ENCODE measurements around the gene SDR42E2.

DNA sequence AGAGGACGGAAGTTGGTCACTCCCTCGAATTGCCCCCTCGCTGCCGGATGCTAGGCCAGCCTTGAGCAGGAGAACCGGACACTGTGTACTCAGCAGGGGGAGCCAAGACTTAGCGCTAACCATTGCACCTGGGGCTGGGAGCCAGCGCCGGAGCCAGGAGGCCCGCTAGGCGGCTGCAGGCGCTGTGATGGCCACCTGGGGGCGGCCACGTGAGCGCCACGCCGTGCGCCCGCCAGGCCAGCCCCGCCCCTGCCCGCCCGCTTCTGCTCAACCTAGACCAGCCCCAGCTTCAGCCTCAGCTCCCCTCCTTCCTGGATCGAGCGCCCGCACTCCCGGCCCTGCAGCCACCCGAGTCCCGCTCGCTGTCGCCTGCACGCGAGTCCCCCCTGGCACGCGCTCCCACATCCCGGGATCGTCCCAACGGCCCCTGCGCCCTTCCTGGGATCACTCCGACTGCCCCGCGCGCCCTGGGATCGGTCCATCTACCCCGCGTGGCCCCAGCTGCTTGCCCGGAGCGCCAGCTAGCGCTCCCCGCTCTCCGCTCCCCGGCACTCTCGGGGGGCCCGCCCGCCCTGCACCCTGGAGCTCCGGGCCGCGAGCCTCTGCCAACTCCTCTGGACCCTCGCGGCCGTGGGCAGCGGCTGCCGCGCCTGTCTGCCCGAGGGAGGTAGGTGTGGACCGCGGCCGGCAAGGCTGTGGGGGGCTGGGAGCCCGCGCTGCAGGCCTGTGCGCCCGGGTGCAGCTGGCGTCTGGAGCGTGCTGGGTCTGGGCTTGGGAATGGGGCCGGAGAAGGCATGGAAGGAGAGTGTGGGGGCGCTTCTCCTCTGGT, 43.9 kb downstream of the SDR42E2 start, which contains the start of gene EEF2K:
- peak; percentile 35 to 57 for TF ChIP-seq POLR2A (IDR thresholded peaks at IDR 0.05)
- TF ChIP-seq, protein P1, sequence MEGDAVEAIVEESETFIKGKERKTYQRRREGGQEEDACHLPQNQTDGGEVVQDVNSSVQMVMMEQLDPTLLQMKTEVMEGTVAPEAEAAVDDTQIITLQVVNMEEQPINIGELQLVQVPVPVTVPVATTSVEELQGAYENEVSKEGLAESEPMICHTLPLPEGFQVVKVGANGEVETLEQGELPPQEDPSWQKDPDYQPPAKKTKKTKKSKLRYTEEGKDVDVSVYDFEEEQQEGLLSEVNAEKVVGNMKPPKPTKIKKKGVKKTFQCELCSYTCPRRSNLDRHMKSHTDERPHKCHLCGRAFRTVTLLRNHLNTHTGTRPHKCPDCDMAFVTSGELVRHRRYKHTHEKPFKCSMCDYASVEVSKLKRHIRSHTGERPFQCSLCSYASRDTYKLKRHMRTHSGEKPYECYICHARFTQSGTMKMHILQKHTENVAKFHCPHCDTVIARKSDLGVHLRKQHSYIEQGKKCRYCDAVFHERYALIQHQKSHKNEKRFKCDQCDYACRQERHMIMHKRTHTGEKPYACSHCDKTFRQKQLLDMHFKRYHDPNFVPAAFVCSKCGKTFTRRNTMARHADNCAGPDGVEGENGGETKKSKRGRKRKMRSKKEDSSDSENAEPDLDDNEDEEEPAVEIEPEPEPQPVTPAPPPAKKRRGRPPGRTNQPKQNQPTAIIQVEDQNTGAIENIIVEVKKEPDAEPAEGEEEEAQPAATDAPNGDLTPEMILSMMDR (IDR thresholded peaks at IDR 0.05), result peak; percentile 73 to 98 (median 92)
